Esophagus muscularis mucosa (tissue), 4 donors: ENCODE measurements around the gene OSGIN1. TPM values are rescaled to one million over a fixed set of nuclear protein-coding genes. Genes with fewer than 3 reads are reported as not detected.

ENCODE experiments used
- DNase-seq: peaks from one replicate; pipeline ENCODE4 v3.0.0-alpha.2; 2017; ENCODE audit errors: extremely low spot score
- H3K27ac ChIP-seq, 4 donors: fragments of 200-600 bp; sonication (generic); replicated peaks in 1 of 4; 1 replicate in 3 of 4; 2 replicates in 1 of 4; pipeline ENCODE4 v1.5.1; 2016 to 2019; ENCODE audit warnings: mild to moderate bottlenecking in 1 of 4
- H3K27me3 ChIP-seq, 4 donors: fragments of 200-600 bp; sonication (generic); one replicate each; pipeline versions ENCODE4 v1.5.1 to v1.6.0; 2016 to 2019
- H3K36me3 ChIP-seq, 4 donors: fragments of 200-600 bp; sonication (generic); one replicate each; pipeline ENCODE4 v1.5.1; 2016 to 2019
- H3K4me1 ChIP-seq, 4 donors: fragments of 200-600 bp; sonication (generic); one replicate each; pipeline ENCODE4 v1.5.1; 2016 to 2019
- H3K4me3 ChIP-seq, 4 donors: fragments of 200-600 bp; sonication (generic); 1 replicate in 2 of 4; 2 replicates in 2 of 4; pipeline ENCODE4 v1.5.1; 2016 to 2019; ENCODE audit warnings: mild to moderate bottlenecking in 4 of 4, moderate library complexity in 1 of 4
- H3K9me3 ChIP-seq, 4 donors: fragments of 200-600 bp; sonication (generic); 1 replicate in 3 of 4; 2 replicates in 1 of 4; pipeline ENCODE4 v1.5.1; 2016 to 2019
- EP300 ChIP-seq: sonication (generic); formaldehyde crosslinking; IDR thresholded peaks from one replicate; pipeline ENCODE4 v1.6.1; 2017; ENCODE audit warnings: antibody characterized with exemption
- POLR2A ChIP-seq: fragments of 450-650 bp; IDR thresholded peaks from one replicate; pipeline ENCODE4 v1.6.1; 2017; ENCODE audit warnings: antibody characterized with exemption, moderate library complexity, mild to moderate bottlenecking, low read depth
- POLR2AphosphoS5 ChIP-seq, 2 donors: sonication (generic); formaldehyde crosslinking; IDR thresholded peaks; one replicate each; pipeline ENCODE4 v1.6.1; 2017; ENCODE audit warnings: antibody characterized with exemption in 2 of 2
- WGBS: methylation state at CpG from one replicate; pipeline ENCODE4 v1.1.5; 2018; 5-methylcytosine and 5-hydroxymethylcytosine counted together
- intact Hi-C: fragments of 100-400 bp; cut with DNase I; formaldehyde crosslinking; loops from one replicate; pipeline ENCODE4 v1.15.1; 2023
- total RNA-seq, 4 donors: library from RNA; depleted of rRNA; stranded (reverse); fragments of >200 nt; gene quantifications; one replicate each; pipeline versions ENCODE4 v1.1.0 to v1.2.1, GENCODE V29; 2016
- TF ChIP-seq, protein P1 (sequence below), 3 experiments: fragments of 200-600 bp in 2 of 3; fragments of 450-650 bp in 1 of 3; sonication (generic) in 2 of 3; IDR thresholded peaks; one replicate each; pipeline ENCODE4 v1.5.1; 2017 to 2019; ENCODE audit warnings: antibody characterized with exemption in 3 of 3, mild to moderate bottlenecking in 2 of 3, moderate library complexity in 1 of 3

Gene OSGIN1, protein sequence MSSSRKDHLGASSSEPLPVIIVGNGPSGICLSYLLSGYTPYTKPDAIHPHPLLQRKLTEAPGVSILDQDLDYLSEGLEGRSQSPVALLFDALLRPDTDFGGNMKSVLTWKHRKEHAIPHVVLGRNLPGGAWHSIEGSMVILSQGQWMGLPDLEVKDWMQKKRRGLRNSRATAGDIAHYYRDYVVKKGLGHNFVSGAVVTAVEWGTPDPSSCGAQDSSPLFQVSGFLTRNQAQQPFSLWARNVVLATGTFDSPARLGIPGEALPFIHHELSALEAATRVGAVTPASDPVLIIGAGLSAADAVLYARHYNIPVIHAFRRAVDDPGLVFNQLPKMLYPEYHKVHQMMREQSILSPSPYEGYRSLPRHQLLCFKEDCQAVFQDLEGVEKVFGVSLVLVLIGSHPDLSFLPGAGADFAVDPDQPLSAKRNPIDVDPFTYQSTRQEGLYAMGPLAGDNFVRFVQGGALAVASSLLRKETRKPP
- total RNA-seq = 10 to 100 TPM in 3 of 4 donors, 1 to 10 TPM in 1; 7.1 to 17.6 (median 13.8) TPM

DNA sequence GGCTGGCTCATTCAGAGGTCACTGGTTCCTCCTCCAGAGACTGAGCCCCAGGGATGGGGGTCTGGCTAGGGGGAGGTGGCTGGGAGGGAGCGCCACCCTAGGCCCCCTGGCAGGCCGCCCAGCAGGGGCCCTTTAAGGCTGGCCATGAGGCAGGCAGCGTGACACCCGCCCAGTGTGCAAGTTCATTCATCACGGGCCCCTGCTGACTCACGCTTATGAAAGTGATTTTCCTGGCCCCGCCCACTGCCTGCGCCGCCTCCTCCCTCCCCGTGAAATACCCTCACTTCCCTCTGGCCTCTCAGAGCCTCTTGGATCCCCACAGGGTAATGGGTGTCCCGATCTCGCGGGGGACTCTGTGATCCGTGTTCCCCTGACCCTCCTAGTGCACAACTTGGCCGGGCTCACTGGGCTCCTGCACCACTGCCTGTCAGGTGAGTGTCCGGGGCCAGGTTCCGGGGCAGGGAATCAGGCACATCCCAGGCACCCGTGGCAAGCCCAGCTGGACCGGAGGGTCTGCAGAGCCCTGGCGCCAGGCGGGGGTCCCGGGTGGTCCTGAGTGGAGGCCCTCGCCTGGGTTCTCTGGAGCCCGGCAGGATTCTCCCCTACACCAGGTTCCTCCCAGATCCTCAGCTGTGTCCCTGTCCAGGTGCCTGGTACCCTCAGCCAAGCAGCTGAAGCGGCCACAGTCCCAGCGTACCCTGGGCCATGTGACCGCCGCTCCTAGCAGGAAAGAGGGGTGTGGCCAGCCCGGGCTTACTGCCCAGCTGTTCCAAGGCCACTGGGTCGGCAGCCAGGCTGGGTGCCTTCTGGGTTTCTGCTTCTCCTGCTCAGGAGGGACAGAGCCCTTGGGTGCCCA lies at the start of gene OSGIN1:
Gene OSGIN1, plus strand, starts transcription at position 301 of the 856 bp plus-strand sequence. CDS start 4,432 bp downstream, outside the sequence.
- WGBS = 2% methylated on average over 20 of the region's 30 CpGs
- peak within 1 kb of the TSS; percentile 67 to 75 (median 67) for H3K4me3 ChIP-seq

DNA sequence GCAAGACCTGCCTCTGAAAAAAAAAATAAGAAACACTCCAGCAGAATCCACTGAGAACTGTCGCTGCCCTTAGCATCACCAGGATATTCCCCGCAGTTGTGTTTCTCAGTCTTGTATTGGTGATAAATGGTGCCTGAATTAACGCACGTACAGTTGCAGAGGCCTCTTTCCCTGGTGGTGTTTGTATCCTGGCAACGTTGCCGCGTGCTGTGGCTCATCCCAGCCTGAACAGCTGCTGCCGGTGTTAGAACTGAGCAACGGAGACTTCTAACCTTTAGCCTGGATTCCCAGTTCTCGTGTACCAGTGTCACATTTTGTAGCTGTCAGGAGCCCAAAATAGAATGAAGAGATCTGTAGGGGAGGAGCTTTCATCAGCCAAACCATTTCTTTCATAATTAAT lies 49.3 kb upstream of the OSGIN1 start:
- H3K9me3 ChIP-seq = no peaks in the 10 kb centered on the region
- no peaks in the 10 kb centered on the region for H3K27me3 ChIP-seq
- peak overlapping the region; percentile 70 to 87 (median 84) for H3K27ac ChIP-seq
- TF ChIP-seq POLR2A = no peak
- TF ChIP-seq, protein P1, sequence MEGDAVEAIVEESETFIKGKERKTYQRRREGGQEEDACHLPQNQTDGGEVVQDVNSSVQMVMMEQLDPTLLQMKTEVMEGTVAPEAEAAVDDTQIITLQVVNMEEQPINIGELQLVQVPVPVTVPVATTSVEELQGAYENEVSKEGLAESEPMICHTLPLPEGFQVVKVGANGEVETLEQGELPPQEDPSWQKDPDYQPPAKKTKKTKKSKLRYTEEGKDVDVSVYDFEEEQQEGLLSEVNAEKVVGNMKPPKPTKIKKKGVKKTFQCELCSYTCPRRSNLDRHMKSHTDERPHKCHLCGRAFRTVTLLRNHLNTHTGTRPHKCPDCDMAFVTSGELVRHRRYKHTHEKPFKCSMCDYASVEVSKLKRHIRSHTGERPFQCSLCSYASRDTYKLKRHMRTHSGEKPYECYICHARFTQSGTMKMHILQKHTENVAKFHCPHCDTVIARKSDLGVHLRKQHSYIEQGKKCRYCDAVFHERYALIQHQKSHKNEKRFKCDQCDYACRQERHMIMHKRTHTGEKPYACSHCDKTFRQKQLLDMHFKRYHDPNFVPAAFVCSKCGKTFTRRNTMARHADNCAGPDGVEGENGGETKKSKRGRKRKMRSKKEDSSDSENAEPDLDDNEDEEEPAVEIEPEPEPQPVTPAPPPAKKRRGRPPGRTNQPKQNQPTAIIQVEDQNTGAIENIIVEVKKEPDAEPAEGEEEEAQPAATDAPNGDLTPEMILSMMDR (IDR thresholded peaks at IDR 0.05) = no peak
- TF ChIP-seq EP300 = no peak
- TF ChIP-seq POLR2AphosphoS5 (IDR thresholded peaks at IDR 0.05) = peak; percentile 73 to 90
- intact Hi-C loops = no loop called here
- no peak for DNase-seq
- peaks cover 8 to 17% (median 13%) of the 10 kb centered on the region in 4 donors for H3K36me3 ChIP-seq
- H3K4me1 ChIP-seq = peaks cover 24 to 72% (median 60%) of the 10 kb centered on the region in 4 donors
- WGBS = 54% methylated on average over 10 of the region's 10 CpGs
- H3K4me3 ChIP-seq = peak overlapping the region in 1 of 4 donors; percentile 11

More for the DNA sequence above, at the start of gene OSGIN1:
- Histone ChIP-seq H3K9me3 (no peaks in the 10 kb centered on the region), H3K27ac (peak within 1 kb of the TSS; percentile 93 to 97 (median 94)), H3K4me1 (peaks cover 31 to 50% (median 46%) of the 10 kb centered on the region in 4 donors), H3K36me3 (peaks cover 4 to 16% (median 8%) of the 10 kb centered on the region in 4 donors), H3K27me3 (no peaks in the 10 kb centered on the region)
- DNase-seq = peak; percentile 99
- peak; percentile 1 for TF ChIP-seq EP300
- peak; percentile 91 to 96 for TF ChIP-seq POLR2AphosphoS5 (IDR thresholded peaks at IDR 0.05)
- peak; percentile 93 for TF ChIP-seq POLR2A
- TF ChIP-seq, protein P1 (IDR thresholded peaks at IDR 0.05) = peak in 1 of 3 experiments; percentile 22
- intact Hi-C loops = loop anchor here (5.0 to 10.0 kb wide), 3 partner anchors 56 to 232 kb away; partner anchors contain the start of genes MLYCD and TAF1C

DNA sequence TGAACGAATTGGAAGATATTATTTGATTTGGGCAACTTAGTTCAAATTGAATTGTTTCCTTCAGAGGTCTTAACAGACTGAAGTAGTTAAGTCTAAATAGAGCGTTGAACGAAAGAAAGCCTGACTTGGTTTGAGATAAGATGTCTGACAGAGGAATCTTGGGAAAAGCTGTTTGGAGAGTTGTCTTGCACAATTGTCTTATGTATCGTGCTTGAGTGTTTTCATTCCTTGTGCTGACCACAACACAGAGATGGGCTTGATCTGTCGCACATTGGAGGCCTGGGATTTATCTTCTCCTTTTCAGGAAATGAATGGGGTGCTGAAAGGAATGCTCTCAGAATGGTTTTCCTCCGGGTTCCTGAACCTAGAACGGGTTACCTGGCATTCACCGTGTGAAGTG lies 46.4 kb upstream of the OSGIN1 start:
- 87% methylated on average over 8 of the region's 8 CpGs for WGBS
- no peaks in the 10 kb centered on the region for H3K9me3 ChIP-seq
- intact Hi-C loops = no loop called here
- H3K36me3 ChIP-seq = peaks cover 35 to 46% (median 41%) of the 10 kb centered on the region in 4 donors
- H3K27me3 ChIP-seq = no peaks in the 10 kb centered on the region
- TF ChIP-seq, protein P1 (IDR thresholded peaks at IDR 0.05) = no peak
- H3K4me1 ChIP-seq = peaks cover 13 to 56% (median 39%) of the 10 kb centered on the region in 4 donors
- H3K27ac ChIP-seq = no peak overlapping the region
- no peak overlapping the region for H3K4me3 ChIP-seq
- no peak for DNase-seq

DNA sequence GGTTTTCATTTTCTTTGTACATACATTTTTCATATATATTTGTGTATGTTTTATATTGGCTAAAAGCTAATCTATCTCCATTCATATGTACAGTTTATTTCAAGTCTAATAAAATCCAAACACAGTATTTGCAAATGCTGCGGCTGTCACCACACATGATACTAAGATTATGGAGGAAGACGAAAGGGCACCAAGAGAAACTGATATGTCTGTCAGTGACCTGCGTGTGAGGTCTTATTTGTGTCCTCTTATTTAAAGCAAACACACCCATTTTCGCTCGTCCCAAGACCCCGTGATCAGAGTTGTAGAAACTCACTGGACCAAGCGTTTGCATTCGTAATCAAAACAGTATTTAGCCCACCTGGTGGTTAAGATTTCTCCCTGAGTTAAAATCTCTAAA lies 45.9 kb upstream of the OSGIN1 start:
- DNase-seq = no peak
- Histone ChIP-seq H3K27ac (no peak overlapping the region), H3K4me3 (no peak overlapping the region), H3K36me3 (peaks cover 39 to 50% (median 45%) of the 10 kb centered on the region in 4 donors), H3K4me1 (peaks cover 14 to 53% (median 35%) of the 10 kb centered on the region in 4 donors), H3K9me3 (no peaks in the 10 kb centered on the region), H3K27me3 (no peaks in the 10 kb centered on the region)
- TF ChIP-seq POLR2AphosphoS5 (IDR thresholded peaks at IDR 0.05) (no peak), EP300 (no peak), POLR2A (no peak)
- TF ChIP-seq, protein P1 (IDR thresholded peaks at IDR 0.05) = no peak
- WGBS = 93% methylated on average over 8 of the region's 8 CpGs
- intact Hi-C loops = no loop called here
